PC-3 (cell line): ENCODE data around the gene CCL15. TPM values are rescaled to one million over a fixed set of nuclear protein-coding genes. Genes with fewer than 3 reads are reported as not detected.

Experiments
- ATAC-seq: fragments of 200-7000 bp; cut with Tn5 transposase; 2 replicates; pipeline ENCODE4 v1.9.1; 2020; ENCODE audit warnings: mild to moderate bottlenecking, moderate library complexity
- BruUV-seq: library from RNA; stranded (reverse); fragments of 400-500 nt; replicated peaks from 2 replicates; lab custom pipeline; 2021; lab: Mats Ljungman, UMichigan
- CTCF ChIA-PET: fragments of 300-600 bp; sonication (Branson Sonifier 250); formaldehyde crosslinking; loops from one replicate; lab custom pipeline; 2022; ENCODE audit warnings: antibody characterized with exemption; lab: Charles Lee
- POLR2A ChIA-PET: fragments of 300-600 bp; sonication (Branson Sonifier 250); formaldehyde crosslinking; loops from one replicate; lab custom pipeline; 2022; ENCODE audit warnings: antibody characterized with exemption; ENCODE audit not compliant: unreplicated experiment; lab: Charles Lee
- DNase-seq: peaks from one replicate; pipeline ENCODE4 v3.0.0-alpha.2; 2015
- H2AFZ ChIP-seq: fragments of 300-600 bp; sonication (generic); 2 replicates; pipeline ENCODE4 v1.6.0; 2016; ENCODE audit warnings: antibody characterized with exemption, low read length
- H3F3A ChIP-seq: fragments of 300-600 bp; sonication (generic); one replicate; pipeline ENCODE4 v1.6.0; 2017; ENCODE audit warnings: antibody characterized with exemption, low read length, control low read depth, mild to moderate bottlenecking; ENCODE audit not compliant: unreplicated experiment
- H3K27ac ChIP-seq: fragments of 300-600 bp; sonication (generic); 2 replicates; pipeline ENCODE4 v1.5.1; 2016; ENCODE audit warnings: mild to moderate bottlenecking, low read length
- H3K27me3 ChIP-seq: fragments of 300-600 bp; sonication (generic); 2 replicates; pipeline ENCODE4 v1.6.1; 2016; ENCODE audit warnings: low read length, mixed read lengths
- H3K36me3 ChIP-seq: fragments of 300-600 bp; sonication (generic); 2 replicates; pipeline ENCODE4 v1.6.1; 2016; ENCODE audit warnings: low read depth, mixed run types, low read length, mixed read lengths
- H3K4me1 ChIP-seq: fragments of 300-600 bp; sonication (generic); 2 replicates; pipeline ENCODE4 v1.5.1; 2016; ENCODE audit warnings: low read length; ENCODE audit not compliant: insufficient read depth
- H3K4me2 ChIP-seq: fragments of 300-600 bp; sonication (generic); 2 replicates; pipeline ENCODE4 v1.6.0; 2016; ENCODE audit warnings: low read length
- H3K4me3 ChIP-seq: fragments of 300-600 bp; sonication (generic); 2 replicates; pipeline ENCODE4 v1.5.1; 2016; ENCODE audit warnings: mild to moderate bottlenecking, low read length, mixed read lengths
- H3K79me2 ChIP-seq: fragments of 300-600 bp; sonication (generic); 2 replicates; pipeline ENCODE4 v1.6.1; 2017; ENCODE audit warnings: low read length, mixed read lengths
- H3K9ac ChIP-seq: fragments of 300-600 bp; sonication (generic); 2 replicates; pipeline ENCODE4 v1.6.0; 2016; ENCODE audit warnings: mild to moderate bottlenecking, low read length
- H3K9me2 ChIP-seq: fragments of 300-600 bp; sonication (generic); replicated peaks from 2 replicates; pipeline ENCODE4 v1.6.1; 2016; ENCODE audit warnings: mixed run types, low read length, mixed read lengths
- H3K9me3 ChIP-seq: fragments of 300-600 bp; sonication (generic); 2 replicates; pipeline ENCODE4 v1.6.1; 2016; ENCODE audit warnings: low read length, mixed read lengths
- H4K20me1 ChIP-seq: fragments of 300-600 bp; sonication (generic); 2 replicates; pipeline ENCODE4 v1.6.1; 2016; ENCODE audit warnings: low read length, mixed read lengths
- CTCF ChIP-seq: fragments of 300-600 bp; sonication (generic); conservative IDR thresholded peaks from 2 replicates; pipeline ENCODE4 v1.5.1; 2017; ENCODE audit warnings: antibody characterized with exemption, low read depth, mild to moderate bottlenecking, low read length
- EZH2 ChIP-seq: fragments of 300-600 bp; sonication (generic); IDR thresholded peaks from one replicate; pipeline ENCODE4 v1.6.1; 2017; ENCODE audit warnings: antibody characterized with exemption, mild to moderate bottlenecking, low read length; ENCODE audit not compliant: unreplicated experiment
- EZH2phosphoT487 ChIP-seq: fragments of 300-600 bp; sonication (generic); IDR thresholded peaks from 2 replicates; pipeline ENCODE4 v1.6.1; 2018; ENCODE audit warnings: mild to moderate bottlenecking, antibody characterized with exemption, low read length, borderline replicate concordance
- intact Hi-C: fragments of 100-400 bp; cut with micrococcal nuclease; formaldehyde crosslinking; loops from 2 replicates; pipeline ENCODE4 v1.9.0; 2023
- total RNA-seq: library from RNA; depleted of rRNA; stranded (reverse); fragments of >200 nt; gene quantifications from 2 replicates; pipeline ENCODE4 v1.2.3, GENCODE V29; 2014

CCL15 gene
- total RNA-seq, 1 experiment from 2014 or later, result not detected

DNA sequence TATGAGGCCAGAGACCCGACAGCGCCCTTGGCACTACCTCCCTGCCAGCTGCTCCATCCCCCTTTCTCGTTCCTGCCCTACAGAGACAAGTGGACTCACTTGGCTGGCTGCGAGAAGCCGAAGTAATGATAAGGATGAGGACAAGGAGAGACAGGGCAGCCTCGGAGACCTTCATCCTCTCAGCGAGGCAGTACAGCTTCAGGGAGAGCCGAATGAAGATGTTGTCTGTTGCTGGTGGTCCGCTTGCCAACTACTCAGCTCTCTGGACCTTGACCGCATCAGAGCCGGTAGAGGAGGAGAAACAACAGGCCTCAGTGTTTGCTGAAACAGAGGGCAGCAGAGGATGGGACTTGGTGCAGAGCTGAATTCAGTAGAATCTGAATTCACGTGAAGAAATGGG is 20.1 kb downstream of the CCL15 start, which contains the start of gene CCL16:
CCL16 (minus strand) TSS at position 252 of the 400 bp plus-strand sequence; CDS start at position 175, 77 bp downstream.
- intact Hi-C loops, result no loop called here
- DNase-seq (no peak), ATAC-seq (no peak)
- Histone ChIP-seq H3K4me1 (no peaks in the 10 kb centered on the region), H3K27ac (no peak within 1 kb of the TSS), H3K9me2 (no peaks in the 10 kb centered on the region), H3K9ac (no peak within 1 kb of the TSS), H3K9me3 (no peaks in the 10 kb centered on the region), H2AFZ (no peak within 1 kb of the TSS), H3K4me3 (no peak within 1 kb of the TSS), H3K36me3 (no peaks in the 10 kb centered on the region), H3F3A (no peaks in the 10 kb centered on the region), H4K20me1 (no peaks in the 10 kb centered on the region), H3K79me2 (no peaks in the 10 kb centered on the region), H3K4me2 (no peak within 1 kb of the TSS), H3K27me3 (no peaks in the 10 kb centered on the region; the same call in none of the 2 replicates)
- BruUV-seq, result no TSS peak
- no peak for TF ChIP-seq EZH2phosphoT487
- TF ChIP-seq CTCF, result no peak
- TF ChIP-seq EZH2, result no peak
- ChIA-PET CTCF (no interaction called here), POLR2A (no interaction called here)

GRCh38 chr17:35978346-35978745 is 23.0 kb downstream of the CCL15 start:
- TF ChIP-seq EZH2 (no peak), EZH2phosphoT487 (no peak), CTCF (no peak)
- no peaks in the 10 kb centered on the region for H4K20me1 ChIP-seq
- H3F3A ChIP-seq, result no peaks in the 10 kb centered on the region
- H2AFZ ChIP-seq, result no peak overlapping the region
- H3K4me3 ChIP-seq, result no peak overlapping the region
- H3K9me3 ChIP-seq, result no peaks in the 10 kb centered on the region
- H3K36me3 ChIP-seq, result no peaks in the 10 kb centered on the region
- H3K4me1 ChIP-seq, result no peaks in the 10 kb centered on the region
- no TSS peak for BruUV-seq
- no peaks in the 10 kb centered on the region for H3K9me2 ChIP-seq
- no peak overlapping the region for H3K27ac ChIP-seq
- H3K4me2 ChIP-seq, result no peak overlapping the region
- ATAC-seq, result no peak
- H3K9ac ChIP-seq, result no peak overlapping the region
- intact Hi-C loops, result no loop called here
- no peaks in the 10 kb centered on the region; the same call in none of the 2 replicates for H3K27me3 ChIP-seq
- no peaks in the 10 kb centered on the region for H3K79me2 ChIP-seq
- ChIA-PET POLR2A (no interaction called here), CTCF (no interaction called here)
- DNase-seq, result no peak

- Histone ChIP-seq H4K20me1 (no peaks in the 10 kb centered on the region), H3K9me3 (no peaks in the 10 kb centered on the region), H3K36me3 (no peaks in the 10 kb centered on the region), H3K4me3 (no peak overlapping the region), H2AFZ (no peak overlapping the region), H3K4me1 (no peaks in the 10 kb centered on the region), H3K4me2 (no peak overlapping the region), H3K27ac (no peak overlapping the region), H3F3A (no peaks in the 10 kb centered on the region), H3K79me2 (no peaks in the 10 kb centered on the region), H3K9ac (no peak overlapping the region), H3K9me2 (no peaks in the 10 kb centered on the region), H3K27me3 (no peaks in the 10 kb centered on the region; the same call in 1 of the 2 replicates)
- DNase-seq, result no peak
- ChIA-PET CTCF (no interaction called here), POLR2A (no interaction called here)
- ATAC-seq, result no peak
- no TSS peak for BruUV-seq
- TF ChIP-seq EZH2 (no peak), CTCF (no peak), EZH2phosphoT487 (no peak)
- intact Hi-C loops, result no loop called here
Observed at GRCh38 chr17:35977509-35977908, 23.8 kb downstream of the CCL15 start.
